ENCODE measurements around the gene TOMM20.

The TOMM20 gene

GRCh38 chr1:235133086-235133485 is 4.4 kb upstream of the TOMM20 start:
- DNase-seq: no peak

GRCh38 chr1:235131961-235132360 is 3.3 kb upstream of the TOMM20 start:
- DNase-seq: no peak

GRCh38 chr1:235130766-235131270 is 2.2 kb upstream of the TOMM20 start:
- DNase-seq: no peak

GRCh38 chr1:235129774-235130570 is 1.3 kb upstream of the TOMM20 start:
- DNase-seq: no peak

- no peak for DNase-seq
These were observed 743 bp downstream of the TOMM20 start for GRCh38 chr1:235127732-235128455.

GRCh38 chr1:235127203-235127602 is 1.4 kb downstream of the TOMM20 start:
- DNase-seq: no peak

GRCh38 chr1:235124665-235125064 is 4.0 kb downstream of the TOMM20 start:
- DNase-seq: no peak

GRCh38 chr1:235124111-235124510 is 4.5 kb downstream of the TOMM20 start:
- no peak for DNase-seq

- no peak for DNase-seq
These were observed 6.3 kb downstream of the TOMM20 start for GRCh38 chr1:235122348-235122747.

- DNase-seq: no peak
These were observed 15.3 kb downstream of the TOMM20 start for GRCh38 chr1:235113183-235113917.

GRCh38 chr1:235112297-235113182 is 16.1 kb downstream of the TOMM20 start:
- no peak for DNase-seq

GRCh38 chr1:235111107-235111506 is 17.5 kb downstream of the TOMM20 start:
- no peak for DNase-seq

- no peak for DNase-seq
These were observed 19.8 kb downstream of the TOMM20 start for GRCh38 chr1:235108876-235109275.

- no peak for DNase-seq
These were observed 20.4 kb downstream of the TOMM20 start for GRCh38 chr1:235108185-235108593.

- DNase-seq: no peak
These were observed 21.1 kb downstream of the TOMM20 start for GRCh38 chr1:235107368-235108184.

- DNase-seq: no peak
These were observed 22.2 kb downstream of the TOMM20 start for GRCh38 chr1:235106457-235106856.

- DNase-seq: no peak
These were observed 23.3 kb downstream of the TOMM20 start for GRCh38 chr1:235105051-235106043.

- DNase-seq: no peak
These were observed 25.6 kb downstream of the TOMM20 start for GRCh38 chr1:235102993-235103411.

GRCh38 chr1:235102259-235102582 is 26.4 kb downstream of the TOMM20 start:
- no peak for DNase-seq

GRCh38 chr1:235101558-235102258 is 26.9 kb downstream of the TOMM20 start:
- no peak for DNase-seq

All from NCI-H1930 (cell line).